Right ventricle myocardium inferior (tissue), 1 donor: ENCODE data around the gene TMEM231. TPM values are rescaled to one million over a fixed set of nuclear protein-coding genes. Genes with fewer than 3 reads are reported as not detected.
A peak's percentile ranks its signal among the peaks of the same experiment; 100 is the strongest.
"Not testable (repeated sequence)": the region's sequence is repeated elsewhere in the genome, so short reads cannot be mapped to it uniquely, and the experiment has no call there.

Experiments used
- ATAC-seq: fragments of 200-7000 bp; cut with Tn5 transposase; one replicate; pipeline ENCODE4 v1.9.1; 2020; ENCODE audit warnings: mild to moderate bottlenecking, moderate library complexity
- DNase-seq: peaks from one replicate; pipeline ENCODE4 v3.0.0; 2021; ENCODE audit errors: missing footprints
- intact Hi-C: fragments of 100-400 bp; cut with DNase I; formaldehyde crosslinking; loops from one replicate; pipeline ENCODE4 v1.11.0; 2022
- total RNA-seq: library from RNA; stranded (reverse); fragmentation: NEBNext Ultra II Directional; extraction: Animal tissue kit (Norgen Biotek cat#: 25700); gene quantifications from one replicate; pipeline ENCODE4 v1.2.1, GENCODE V29; 2021
- donor health status: DM: no; HTN: yes; CAD: no; lungs with severe emphysema.

The TMEM231 gene
- total RNA-seq, 1 donor from 2014 or later, result 4.4 TPM

DNA sequence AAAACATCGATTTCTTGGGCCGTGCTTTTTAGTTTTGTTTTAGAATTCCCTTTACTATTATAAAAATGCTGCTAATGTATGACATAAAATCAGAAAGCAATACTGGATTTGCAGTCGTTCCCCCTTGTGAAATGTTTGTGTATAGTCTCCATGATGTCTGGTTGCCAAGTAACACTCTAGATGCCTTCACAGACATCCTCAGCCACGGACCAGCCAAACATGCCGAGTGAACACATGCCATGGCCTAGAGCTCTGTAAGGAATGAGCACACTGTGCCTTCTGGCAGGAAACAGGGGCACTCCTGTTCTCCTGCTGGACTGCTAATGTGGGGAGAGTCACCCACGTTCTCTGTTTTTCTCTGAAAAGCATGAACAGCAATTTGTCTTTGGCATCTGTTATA lies 54.2 kb downstream of the TMEM231 start:
- ATAC-seq, result peak; percentile 74
- intact Hi-C loops, result loop anchor here (2.0 kb wide), 1 partner anchor 15 kb away; no protein-coding TSS in a partner anchor

DNA sequence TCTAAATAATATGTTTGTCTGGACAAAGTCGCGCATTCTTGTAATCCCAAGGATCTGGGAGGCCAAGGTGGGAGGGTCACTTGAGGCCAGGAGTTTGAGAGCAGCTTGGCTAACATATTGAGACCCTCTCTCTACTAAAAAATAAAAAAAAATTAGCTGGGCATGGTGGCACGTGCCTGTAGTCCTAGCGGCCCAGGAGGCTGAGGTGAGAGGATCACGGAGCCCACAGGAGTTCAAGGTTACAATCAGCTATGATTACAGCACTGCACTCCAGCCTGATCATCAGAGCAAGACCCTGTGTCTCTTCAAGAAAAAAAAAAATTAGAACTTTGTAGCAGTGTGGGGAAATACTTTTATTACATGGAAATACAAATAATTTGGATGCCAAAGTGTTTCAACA lies 54.7 kb downstream of the TMEM231 start:
- no peak for ATAC-seq
- DNase-seq, result no peak
- intact Hi-C loops, result loop anchor here (2.0 kb wide), 1 partner anchor 15 kb away; no protein-coding TSS in a partner anchor

More for the DNA sequence above, 54.2 kb downstream of the TMEM231 start:
- DNase-seq, result peak; percentile 76

GRCh38 chr16:75498605-75499322 lies 57.3 kb downstream of the TMEM231 start:
- ATAC-seq, result peak; percentile 70
- intact Hi-C loops, result not testable (repeated sequence)

DNA sequence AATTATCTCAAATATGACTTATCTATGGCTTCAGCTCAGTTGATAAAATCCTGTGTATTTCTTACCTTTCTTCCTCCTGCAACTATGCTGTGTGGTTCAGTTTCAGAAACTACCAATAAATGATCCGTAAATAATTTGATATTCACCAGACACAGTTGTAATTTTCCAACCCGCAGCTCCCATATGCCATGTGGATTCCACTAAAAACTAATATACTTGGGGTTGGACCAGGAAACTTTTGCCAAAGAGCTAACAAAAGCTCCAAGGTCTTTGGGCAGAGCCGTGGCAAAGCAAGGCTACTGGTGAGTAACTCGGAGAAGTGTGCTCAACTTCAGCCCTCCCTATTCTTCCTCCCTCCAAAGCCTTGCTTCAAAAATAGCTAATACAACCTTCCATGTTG lies 58.5 kb downstream of the TMEM231 start:
- no peak for ATAC-seq
- intact Hi-C loops, result no loop called here
- no peak for DNase-seq

More at GRCh38 chr16:75498605-75499322, 57.3 kb downstream of the TMEM231 start:
- DNase-seq, result not testable (repeated sequence)

DNA sequence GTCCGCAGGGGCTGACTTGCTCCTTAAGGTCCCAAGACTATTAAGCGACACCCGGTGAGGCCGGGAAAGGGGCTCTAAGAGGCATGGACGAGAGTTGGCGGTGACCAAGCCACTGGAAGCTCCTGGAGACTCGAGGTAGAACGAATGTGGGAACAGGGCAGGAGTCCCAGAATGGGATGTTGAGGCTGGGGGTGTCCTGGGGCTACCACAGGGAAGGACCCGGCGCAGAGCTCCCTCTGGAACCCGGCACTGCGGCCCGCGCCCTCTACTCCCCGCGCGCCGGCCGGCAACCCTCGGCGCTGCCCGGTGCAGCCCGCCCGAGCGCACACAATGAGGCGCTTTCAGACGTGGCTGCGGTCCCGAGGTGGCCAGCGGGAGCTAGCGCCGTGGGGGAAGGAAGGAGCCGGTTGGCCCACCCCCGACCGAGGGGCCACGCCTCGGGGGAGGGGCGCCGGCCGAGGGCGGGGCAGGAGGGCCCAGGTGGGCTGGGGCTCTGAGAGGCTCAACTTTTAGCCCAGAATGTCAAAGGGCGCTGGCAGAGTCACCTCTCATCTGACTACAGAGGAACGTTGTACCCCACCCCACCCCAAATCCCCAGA lies 60.9 kb downstream of the TMEM231 start, which contains the start of gene CHST6:
TSS of gene CHST6 (minus strand) at position 366 of the 599 bp plus-strand sequence. CDS start 15,613 bp downstream, outside the sequence.
- intact Hi-C loops, result no loop called here
- ATAC-seq, result peak; percentile 61
- DNase-seq, result no peak

DNA sequence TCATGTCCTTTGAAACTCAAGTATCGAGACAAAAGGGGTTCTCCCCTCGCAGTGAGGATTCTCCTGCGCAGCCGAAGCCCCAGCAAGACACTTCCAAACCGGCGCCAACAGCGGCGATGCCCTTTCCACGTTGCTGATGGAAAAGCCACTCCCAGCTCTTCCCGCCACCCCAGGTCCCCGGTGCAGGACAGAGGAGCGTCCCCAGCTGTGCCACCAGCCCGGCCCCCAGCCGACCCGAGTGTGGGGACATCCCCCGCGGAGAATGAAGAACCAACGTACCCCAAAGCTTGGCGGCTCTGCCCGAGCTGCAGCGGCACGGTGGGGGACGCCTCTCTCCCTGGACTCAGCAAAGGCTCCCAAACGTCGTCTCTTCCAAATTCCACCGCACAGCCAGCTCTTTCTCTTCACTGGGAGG lies 61.4 kb downstream of the TMEM231 start:
- intact Hi-C loops, result no loop called here
- DNase-seq, result no peak
- no peak for ATAC-seq

DNA sequence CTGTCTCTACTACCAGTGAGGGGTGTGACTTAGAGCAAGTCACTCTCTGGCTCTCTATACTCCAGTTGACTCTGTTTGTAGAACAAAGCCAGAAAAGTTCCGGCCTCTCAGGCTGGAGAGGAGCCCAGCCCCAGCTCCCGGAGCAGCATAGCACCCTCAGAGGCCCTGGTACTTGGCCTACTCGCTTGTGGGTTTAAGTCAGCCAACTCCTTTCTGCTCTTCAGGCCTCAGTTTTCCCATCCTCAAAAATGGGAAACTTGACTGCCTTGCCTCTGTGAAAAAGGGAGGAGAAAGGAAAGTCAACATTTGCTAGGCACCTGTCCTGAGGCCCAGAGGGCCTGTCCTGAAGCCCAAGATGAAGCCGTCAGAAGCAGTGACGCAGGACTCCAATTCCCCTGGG lies 61.9 kb downstream of the TMEM231 start:
- DNase-seq (no peak), ATAC-seq (no peak)
- intact Hi-C loops, result no loop called here

DNA sequence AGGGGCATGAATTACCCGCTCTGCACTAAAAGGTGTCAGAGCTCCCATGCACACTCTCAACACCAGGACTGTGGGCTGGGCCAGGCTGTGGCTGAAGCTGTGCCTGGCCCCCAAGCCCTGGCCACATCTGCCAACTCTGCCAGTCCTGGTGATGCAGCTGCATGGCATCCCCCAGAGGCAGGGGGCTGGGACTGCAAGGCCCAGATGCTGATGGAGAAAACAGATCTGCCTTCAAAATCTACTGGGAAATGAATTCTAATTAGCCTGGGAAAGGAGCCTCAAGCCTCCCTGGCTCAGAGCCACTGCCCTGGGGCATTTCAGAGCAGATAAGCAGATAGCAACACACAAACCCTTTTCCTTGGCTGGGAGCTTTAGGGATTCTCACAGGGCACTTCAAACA lies 64.2 kb downstream of the TMEM231 start:
- DNase-seq (no peak), ATAC-seq (no peak)
- intact Hi-C loops, result no loop called here

DNA sequence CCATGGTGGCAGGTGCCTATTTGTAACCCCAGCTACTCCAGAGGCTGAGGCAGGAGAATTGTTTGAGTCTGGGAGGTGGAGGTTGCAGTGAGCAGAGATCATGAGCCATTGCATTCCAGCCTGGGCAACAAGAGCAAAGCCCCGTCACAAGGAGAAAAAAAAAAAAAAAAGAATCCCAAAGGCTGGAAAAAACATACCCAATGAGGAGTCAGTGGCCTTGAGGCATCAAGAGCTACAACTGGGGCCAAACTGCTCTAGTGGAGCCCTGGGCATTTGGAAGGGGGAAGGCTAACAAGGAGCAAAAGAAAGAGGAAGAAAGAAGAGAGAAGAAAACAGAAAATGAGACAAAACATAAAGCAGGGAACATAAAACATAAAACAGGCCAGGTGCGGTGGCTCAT lies 67.7 kb downstream of the TMEM231 start:
- intact Hi-C loops, result no loop called here
- DNase-seq (no peak), ATAC-seq (no peak)

Other genes with a start within 250 kb of the TMEM231 start
- gene CFDP1, start 122.7 kb downstream of the TMEM231 start, total RNA-seq, result 26.6 TPM
- gene TMEM170A, start 91.6 kb downstream of the TMEM231 start, total RNA-seq, result 9.6 TPM
- gene CHST6, start 60.8 kb downstream of the TMEM231 start, total RNA-seq, result 0.62 TPM
- gene CHST5, start 20.1 kb downstream of the TMEM231 start, total RNA-seq, result 0.27 TPM
- 231 TPM for gene GABARAPL2, start 10.1 kb upstream of the TMEM231 start, total RNA-seq
- 19.5 TPM for gene ADAT1, start 67.0 kb upstream of the TMEM231 start, total RNA-seq
- 145 TPM for gene KARS1, start 91.4 kb upstream of the TMEM231 start, total RNA-seq
- 51.7 TPM for gene TERF2IP, start 91.5 kb upstream of the TMEM231 start, total RNA-seq
- not detected for gene CPHXL2, start 120.8 kb upstream of the TMEM231 start, total RNA-seq
- not detected for gene DUXB, start 145.2 kb upstream of the TMEM231 start, total RNA-seq
- gene CPHXL, start 170.2 kb upstream of the TMEM231 start, total RNA-seq, result not detected